HT1080 (cell line): Measurements from ENCODE around the gene HS6ST3. TPM values are rescaled to one million over a fixed set of nuclear protein-coding genes. Genes with fewer than 3 reads are reported as not detected.
A peak's percentile ranks its signal among the peaks of the same experiment; 100 is the strongest.
"Not testable (repeated sequence)": the region's sequence is repeated elsewhere in the genome, so short reads cannot be mapped to it uniquely, and the experiment has no call there.

Experiments
- DNase-seq: peaks from one replicate; pipeline ENCODE4 v3.0.0-alpha.2; 2015; ENCODE audit warnings: low read depth
- total RNA-seq: library from RNA; depleted of rRNA; stranded (reverse); fragments of >200 nt; shearing (Covaris generic); gene quantifications from 2 replicates; pipeline ENCODE4 v1.2.3, GENCODE V29; 2014

HS6ST3 gene
- total RNA-seq, 1 experiment from 2014 or later = 0.45 TPM

DNA sequence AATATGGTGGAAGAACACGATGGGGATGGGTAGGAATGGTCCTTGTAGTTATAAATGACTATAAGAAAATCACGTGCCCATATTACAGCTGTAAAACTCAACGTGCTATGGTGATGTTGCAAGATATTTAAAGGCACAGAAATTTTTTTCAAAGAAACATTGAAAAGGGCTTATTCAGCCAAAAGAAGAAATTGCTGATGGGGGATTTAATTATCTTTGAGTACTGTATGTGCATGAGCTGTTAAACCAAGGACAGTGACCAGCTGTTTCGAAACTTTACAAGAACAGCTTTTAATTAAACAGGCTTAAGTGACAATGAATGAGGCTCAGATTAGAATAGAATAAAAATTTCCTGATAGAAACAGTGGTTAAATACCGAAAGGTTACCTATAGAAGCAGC is 339.0 kb downstream of the HS6ST3 start:
- no peak for DNase-seq

DNA sequence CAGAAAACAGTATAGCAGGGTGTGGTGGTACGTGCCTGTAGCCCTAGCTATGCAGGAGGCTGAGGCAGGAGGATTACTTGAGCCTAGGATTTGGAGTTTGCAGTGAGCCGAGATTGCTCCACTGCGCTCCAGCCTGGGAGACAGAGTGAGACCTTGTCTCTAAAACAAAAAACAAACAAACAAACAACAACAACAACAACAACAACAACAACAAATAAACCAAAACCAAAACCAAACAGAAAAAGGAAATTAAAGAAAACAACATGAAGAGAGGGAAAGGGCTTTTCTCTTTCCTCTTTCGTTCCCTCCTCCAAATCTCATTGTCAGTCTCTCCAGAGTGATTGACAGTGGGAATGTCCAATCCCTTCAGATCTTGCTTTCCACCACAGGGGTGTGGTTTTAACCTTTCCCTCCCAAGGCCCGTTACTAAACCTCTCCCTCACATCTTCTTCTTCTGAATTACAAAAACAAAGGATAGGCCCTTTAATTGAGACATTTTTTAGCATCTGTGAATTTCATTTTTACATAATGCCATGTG is 341.2 kb downstream of the HS6ST3 start:
- DNase-seq = no peak

DNA sequence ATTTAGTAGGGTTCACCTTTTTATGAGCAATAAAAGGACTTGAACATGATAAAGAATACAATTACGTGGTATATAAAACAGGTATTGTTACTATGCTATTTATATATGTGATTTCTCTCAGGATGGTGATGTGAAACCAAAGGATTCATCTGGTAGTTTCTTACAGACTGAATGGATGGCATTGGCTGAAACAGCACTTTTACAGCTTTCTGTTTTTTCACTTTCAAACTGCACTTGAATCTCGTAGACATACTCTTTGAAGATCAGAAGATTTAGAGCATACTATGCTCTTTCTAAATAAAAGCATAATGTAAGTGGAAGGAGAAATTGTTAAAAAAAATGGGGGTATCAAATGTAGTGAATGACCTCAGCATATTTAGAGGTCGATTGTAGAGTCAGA is 354.8 kb downstream of the HS6ST3 start:
- no peak for DNase-seq

DNA sequence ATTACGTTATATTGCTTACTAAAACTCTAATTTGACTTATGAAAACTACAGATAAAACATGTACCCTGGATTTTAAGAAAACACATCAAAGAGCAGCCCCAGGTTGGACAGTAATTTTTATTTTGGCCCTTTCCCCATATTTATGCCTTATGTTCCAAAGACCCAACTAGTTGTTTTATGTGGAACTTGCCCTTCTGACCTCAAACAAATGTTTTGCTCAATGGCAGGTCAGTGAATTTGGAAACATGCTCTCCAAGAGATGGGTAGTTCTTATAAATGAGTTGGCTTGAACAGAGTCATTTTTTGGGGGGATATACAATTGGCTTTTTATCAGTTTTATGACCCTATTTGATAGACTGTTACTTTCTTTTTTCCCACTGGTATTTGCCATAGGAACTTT is 360.0 kb downstream of the HS6ST3 start:
- DNase-seq = no peak

DNA sequence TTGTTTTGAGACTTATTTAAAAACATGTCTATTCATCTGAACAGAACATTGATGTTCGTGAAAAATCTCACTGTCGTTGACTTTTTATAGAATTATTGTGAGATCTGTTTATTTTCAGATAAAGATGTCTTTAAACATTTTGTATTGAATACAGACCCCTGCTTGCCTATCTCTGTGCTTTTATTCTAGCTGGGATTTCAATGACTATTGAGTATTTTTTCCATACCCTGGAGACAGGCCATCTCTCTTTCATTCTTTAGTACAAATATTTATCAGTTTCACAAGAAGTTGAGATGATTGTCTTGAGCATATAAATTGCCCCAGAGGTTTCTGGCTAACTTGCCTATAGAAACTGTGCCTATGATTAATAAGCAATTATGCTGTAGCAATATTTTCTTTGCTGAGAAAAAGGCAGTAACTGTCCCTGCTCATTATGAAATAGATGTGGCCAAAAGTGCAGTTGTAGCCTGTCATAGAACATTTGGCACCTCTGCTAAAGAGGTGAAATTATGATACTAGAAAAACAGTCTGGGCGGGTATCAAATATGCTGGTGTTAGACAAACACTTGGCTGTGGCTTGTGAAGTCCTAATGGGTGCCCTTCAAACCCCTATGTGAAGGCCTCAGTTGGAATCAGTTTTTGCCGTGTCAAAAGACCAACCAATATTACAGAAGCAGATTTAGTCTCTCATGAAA is 360.6 kb downstream of the HS6ST3 start:
- DNase-seq = no peak

DNA sequence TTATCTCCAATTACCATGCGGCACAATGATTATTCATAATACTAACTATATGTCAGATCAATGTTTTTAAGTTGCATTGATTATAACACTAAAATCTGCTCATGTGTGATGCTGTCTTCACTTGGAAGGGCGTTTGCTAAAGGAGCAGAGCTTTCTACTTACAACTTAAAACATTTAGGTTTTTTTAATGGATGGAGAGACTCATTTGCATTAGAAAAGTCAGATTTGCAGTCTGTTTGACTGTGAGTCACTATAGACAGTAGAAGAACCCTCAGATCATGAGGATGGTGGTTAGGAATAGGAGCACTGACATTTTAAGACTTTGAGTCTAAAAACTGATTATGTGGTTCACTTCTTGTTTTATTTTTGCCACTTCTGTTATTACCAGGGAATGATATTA is 364.6 kb downstream of the HS6ST3 start:
- no peak for DNase-seq

DNA sequence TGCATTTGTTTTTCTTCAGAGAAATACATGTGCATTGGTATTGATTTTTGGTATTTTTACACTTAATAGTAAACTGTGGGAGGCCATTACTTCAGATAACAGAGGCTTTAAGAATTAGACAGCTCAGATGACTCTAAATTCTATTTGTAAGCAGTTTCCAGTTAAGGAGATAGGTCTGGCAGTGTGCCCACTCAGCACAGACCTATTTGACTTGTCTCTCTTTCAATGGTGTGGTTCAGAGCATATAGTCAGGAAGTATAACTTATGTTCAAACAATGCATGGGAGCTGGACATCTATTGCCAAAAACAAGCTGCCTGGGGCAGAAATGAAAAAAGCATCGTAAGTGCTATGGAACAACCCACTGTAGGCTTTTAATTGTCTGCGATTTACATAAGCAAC is 370.7 kb downstream of the HS6ST3 start:
- DNase-seq = peak; percentile 5

DNA sequence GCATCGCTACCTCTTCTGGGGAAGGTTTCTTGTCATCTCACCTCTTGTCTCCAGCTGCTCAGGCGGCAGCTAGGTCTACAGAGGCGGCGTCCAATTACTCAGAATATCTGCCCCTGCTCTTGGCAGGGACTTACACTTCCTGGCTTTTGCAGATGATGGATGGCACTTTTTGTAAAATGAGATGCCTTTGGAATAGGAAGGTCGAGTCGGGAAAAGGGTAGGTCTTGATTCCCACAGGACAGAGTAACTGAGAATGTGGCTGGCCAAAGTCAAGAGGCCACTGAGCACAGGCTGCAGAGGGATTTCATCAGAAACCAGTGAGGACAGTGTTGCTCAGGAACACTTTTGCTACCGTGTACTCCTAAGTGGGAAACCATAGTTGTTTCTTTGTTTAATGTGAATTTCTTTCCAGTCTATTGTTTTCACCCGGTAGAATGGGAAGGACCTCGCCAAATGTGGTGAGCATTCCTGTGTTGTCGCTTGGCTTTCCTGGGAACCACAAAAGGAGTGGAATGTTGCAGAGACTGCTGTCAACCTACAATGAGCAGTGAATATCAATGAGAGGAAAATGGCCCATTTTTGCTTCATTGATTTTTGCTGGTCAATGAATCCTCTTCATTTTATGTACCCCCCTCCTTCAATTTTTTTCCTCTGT is 383.7 kb downstream of the HS6ST3 start:
- peak; percentile 33 for DNase-seq

DNA sequence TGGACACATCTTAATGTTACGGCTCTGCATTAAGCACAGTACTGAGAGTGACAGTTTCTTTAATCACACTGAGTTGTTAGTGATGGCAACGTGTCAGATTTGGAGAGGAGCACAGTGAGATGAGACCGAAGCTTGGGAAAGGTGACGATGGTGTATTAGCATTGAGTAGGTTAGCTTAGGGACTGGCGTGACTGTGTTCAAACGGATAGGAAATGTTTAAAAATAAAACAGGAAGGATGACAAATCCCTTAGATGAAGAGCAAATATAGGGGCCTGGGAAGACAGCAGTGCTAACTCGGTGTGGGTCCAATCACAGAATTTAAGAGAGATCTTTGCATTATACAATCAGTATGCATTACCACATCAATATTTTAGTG is 384.3 kb downstream of the HS6ST3 start:
- peak; percentile 54 for DNase-seq

DNA sequence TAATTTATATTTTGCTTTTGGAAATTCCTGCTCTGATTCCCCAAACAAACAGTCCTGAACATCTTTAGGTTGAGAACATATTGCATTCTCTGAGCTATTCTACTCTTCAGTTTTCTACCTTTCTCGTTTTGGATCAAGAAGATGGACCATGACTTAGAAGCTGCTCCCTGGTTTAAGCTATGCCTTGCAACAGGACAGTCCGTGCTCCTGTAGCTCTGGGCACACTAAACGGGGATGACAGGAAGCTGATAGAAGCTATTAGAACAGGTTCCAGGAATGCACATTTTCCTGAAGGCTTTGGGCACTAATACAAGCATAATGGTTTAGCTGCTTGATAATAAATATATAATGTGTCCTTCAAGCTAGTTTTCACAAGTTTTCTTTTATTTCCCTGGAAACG is 385.2 kb downstream of the HS6ST3 start:
- no peak for DNase-seq

DNA sequence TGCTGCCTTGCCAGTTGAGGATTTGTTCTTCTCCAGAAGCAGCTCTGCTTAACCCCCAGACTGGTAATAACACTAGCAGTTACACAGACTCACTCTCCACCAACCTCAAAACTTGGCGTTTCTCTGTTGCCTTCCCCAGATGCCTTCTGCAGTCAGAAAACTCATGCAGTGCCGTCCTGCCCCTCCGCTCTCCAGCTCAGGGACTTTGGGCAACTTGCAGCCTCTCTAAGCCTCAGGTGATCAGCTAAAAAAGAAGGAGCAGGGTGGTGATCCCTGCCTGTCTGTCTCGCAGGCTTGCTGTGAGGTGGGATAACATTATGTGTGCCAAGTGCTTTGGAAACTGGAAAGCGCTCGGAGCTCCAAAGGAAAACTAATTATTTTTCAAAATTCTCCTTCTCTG is 391.6 kb downstream of the HS6ST3 start:
- DNase-seq = no peak

DNA sequence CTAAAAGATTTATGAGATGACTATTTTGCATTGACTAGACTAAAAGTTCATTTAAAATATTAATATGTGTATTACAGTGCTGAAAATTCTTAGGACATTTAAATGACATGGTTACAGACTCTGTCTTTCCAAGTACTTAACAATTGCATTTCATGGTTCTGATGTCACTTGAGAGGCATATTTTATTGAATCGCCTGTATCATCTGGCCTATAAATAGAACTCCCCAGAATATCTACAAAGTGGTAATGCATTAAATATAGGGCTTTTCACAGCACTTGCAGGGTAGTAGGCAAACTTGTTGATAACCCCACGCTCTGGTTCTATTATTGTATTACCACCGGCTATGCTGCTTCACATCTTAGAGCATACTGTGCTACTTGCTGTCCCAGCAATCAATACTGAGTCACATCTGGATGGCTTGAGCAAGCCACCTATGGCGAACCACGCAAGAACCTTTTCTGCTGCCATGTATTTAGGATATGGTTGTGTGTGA is 400.6 kb downstream of the HS6ST3 start:
- no peak for DNase-seq

DNA sequence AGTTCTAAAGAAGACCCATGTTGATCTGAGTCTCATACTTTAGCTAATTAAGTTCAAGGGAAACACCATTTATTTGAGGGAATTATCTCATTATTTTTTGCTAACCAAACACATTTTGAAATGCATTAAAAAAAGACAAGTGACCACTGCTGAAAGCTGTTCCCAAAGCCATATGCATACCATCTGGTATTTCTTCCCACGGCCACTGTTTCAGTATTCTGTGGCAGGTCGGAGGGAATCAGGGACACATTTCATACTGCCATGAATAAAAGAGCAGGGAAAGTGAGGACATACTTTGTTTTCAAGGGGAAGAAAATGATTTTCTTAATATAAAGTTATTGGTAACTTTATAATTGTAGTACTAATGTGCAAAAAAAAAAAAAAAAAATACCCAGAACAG is 401.2 kb downstream of the HS6ST3 start:
- no peak for DNase-seq

DNA sequence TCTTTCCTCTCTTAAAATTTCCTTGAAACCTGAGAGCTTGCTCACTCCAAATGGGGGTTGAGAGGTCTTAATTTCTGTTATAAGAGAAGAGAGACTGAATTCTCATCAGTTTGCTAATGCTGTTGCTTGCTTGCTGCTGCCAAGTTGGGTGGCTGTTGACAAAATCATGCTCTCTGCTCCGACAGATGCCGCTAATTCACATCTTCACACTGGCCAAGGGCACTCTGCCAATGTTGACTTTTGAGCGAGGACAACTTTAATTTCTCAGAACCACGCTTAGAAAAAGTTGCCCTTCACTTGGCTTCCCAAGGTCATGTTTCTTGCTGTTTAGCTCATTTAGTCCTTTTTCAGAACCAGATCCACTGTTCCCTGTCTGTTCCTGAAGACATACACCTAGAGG is 402.9 kb downstream of the HS6ST3 start:
- DNase-seq = no peak

DNA sequence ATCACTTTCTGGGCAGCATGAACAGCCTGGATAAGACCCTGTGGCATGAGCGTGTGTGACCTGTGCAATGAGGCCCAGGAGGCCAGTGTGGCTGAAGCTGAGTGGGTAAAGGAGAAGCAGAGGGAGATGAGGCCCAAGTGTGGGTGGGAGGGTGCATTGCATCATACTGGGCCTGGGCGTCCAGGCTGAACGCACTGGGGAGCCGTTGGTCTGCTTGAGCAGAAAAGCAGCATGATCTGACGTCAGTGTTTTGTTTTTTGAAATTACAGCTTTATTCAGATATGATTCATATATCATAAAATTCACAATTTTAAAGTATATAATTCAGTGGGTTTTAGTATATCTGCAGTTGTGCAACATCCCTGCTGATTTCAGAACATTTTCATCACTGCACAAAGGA is 409.7 kb downstream of the HS6ST3 start:
- no peak for DNase-seq

DNA sequence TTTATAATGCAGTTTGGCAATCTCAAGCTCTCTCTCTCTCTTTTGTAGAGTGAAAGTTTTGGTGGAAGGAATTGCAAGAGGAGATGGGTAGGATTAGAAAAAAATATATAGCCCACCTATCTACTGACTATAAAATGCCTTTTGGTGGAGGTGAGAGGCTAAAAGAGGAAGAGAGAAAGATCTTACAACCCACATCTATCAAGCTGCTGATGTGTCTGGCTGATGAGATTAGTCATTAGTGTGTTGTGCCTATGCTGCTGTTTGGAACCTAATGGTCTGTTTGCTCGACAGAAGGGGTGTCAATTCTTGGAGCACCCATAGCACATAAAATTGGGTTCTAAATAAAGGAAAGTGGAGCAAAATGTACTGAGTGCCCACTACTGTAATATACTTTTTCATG is 411.0 kb downstream of the HS6ST3 start:
- DNase-seq = no peak

DNA sequence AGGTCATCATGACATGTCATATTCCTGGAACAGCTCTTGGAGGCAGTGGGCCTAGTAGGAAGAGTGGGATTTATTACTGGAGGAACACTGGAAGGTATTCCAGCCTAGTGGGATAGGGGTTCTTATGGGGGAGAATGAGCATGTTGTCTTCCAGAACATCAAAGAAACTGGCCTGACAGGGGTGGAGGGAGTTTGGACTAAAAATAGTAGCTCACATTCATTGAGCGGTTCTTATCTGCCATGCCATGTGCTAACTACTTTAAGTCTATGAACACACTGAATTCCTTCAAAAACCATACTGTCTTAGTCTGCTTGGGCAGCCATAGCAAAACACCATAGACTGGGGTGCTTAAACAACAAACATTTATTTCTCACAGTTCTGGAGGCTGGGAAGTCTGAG is 413.6 kb downstream of the HS6ST3 start:
- no peak for DNase-seq

DNA sequence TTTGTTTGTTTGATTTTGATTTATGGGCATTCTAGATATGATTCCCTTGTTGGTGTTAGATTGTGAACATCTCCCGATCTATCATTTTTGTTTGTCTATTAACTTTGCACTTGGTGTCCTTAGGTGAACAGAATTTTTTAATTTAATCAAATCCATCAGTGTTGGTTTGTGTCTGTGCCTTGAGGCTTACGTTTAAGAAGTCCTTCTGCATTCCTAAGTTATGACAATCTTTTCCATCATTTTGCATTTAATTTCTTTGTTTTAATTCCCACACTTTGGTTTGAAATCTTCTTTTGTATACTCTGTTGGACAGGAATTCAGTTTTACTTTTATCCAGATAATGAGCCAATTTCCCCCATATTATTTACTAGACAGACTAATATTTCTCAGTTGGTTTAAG is 421.7 kb downstream of the HS6ST3 start:
- DNase-seq = no peak

DNA sequence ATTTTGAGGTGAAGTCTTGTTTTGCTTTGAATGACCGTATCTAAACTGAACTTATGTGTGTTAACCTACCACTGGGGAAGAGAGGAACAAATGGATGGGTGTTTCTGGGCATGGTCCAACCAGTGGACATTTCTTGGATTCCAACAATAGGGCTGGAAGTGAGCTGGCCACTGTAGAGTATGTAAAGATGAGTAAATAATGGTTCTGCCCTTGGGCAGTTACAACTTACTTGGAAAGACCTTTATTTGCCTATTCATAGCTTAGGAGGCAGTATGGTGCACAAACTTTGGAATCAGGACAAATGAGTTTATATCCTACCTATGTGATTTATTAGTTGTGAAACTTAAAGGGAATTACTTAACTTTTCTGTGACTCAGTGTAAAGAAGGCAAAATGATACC is 429.5 kb downstream of the HS6ST3 start:
- no peak for DNase-seq

DNA sequence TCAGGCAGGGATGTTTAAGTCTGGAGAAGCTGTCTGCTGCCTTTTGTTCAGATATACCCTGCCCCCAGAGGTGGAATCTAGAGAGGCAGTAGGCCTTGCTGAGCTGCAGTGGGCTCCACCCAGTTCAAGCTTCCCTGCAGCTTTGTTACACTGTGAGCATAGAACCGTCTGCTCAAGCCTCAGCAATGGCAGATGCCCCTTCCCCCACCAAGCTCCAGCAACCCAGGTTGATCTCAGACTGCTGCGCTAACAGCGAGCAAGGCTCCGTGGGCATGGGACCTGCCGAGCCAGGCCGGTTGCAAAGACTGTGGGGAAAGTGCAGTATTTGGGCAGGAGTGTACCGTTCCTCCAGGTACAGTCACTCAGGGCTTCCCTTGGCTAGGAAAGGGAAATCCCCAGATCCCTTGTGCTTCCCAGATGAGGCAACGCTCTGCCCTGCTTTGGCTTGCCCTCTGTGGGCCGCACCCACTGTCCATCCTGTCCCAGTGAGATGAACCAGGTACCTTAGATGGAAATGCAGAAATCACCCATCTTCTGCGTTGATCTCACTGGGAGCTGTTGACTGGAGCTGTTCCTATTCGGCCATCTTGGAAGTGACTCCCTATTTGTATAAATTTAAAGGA is 434.6 kb downstream of the HS6ST3 start:
- DNase-seq = not testable (repeated sequence)

DNA sequence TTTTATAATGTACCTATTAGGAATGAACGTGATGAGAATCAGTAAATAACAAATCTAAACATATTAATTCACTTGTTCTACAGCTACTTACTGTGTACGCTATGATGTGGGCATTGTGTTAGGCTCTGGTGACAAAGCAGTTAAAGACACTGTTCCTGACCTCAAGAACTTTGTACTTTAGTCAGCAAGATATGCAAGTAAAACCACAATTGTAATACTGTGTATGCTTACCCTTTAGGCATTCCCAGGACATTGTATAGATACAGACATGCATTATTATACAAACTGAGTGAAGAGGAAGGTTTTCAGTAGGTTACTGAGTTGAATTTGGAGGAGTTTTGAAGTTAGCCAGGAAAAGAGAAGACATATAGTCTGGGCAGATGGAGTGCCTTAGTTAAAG is 435.8 kb downstream of the HS6ST3 start:
- no peak for DNase-seq

DNA sequence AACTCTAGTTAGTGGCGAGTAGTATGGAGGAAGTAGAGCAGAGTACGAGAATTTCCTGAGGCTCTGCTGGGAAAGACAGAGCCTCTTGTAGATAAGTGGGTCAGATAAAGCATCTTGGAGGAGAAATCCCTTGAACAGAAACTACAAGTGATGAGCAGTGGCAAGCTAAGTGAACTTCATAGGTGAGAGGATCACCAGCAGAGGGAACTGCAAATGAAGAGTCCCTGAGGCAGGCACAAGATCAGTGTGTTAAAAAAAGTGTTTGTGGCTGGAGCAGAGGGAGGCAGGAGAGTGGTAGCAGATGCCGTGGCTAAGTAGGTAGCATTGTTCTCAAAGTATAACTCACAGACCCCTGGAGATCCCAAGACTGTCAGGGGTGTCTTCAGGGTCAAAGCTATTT is 437.6 kb downstream of the HS6ST3 start:
- no peak for DNase-seq

DNA sequence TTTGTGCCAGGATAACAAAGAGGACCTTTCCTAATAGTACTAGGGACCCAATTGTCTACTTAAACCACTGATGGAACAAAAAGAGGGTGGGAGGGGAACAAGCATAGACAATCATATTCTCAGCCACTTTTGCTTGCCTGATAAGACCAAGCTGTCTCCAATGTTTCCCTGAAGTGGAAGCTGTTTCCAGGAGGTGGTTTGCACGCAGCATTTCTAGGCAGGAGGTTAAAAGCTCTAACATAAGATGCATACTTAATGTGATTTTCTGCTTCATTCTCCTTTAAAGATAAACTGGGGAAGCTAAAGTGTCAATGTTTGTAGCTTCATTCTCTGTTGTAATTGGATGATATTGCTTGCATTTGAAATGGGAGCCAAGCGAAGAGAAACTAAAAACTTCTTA is 442.9 kb downstream of the HS6ST3 start:
- no peak for DNase-seq
